Measurements from ENCODE around the gene BFSP1. TPM values are rescaled to one million over a fixed set of nuclear protein-coding genes. Genes with fewer than 3 reads are reported as not detected.

Gene BFSP1
- total RNA-seq, 1 donor, result 2.9 TPM

GRCh38 chr20:17558941-17559304 lies 27.7 kb upstream of the BFSP1 start:
- peaks cover 58% of the 10 kb centered on the region for H3K4me1 ChIP-seq (ENCODE audit: insufficient read depth, low read length)
- H2AFZ ChIP-seq (ENCODE audit: low read length), result no peak overlapping the region
- DNase-seq (ENCODE audit: insufficient read length, low spot score, missing footprints), result no peak
- H3K9me3 ChIP-seq (ENCODE audit: low read depth, low read length), result no peaks in the 10 kb centered on the region
- no peak for TF ChIP-seq CTCF (IDR thresholded peaks at IDR 0.05; ENCODE audit: extremely low read depth, low read depth, low read length)
- no peaks in the 10 kb centered on the region for H4K20me1 ChIP-seq (ENCODE audit: insufficient read depth, low read length)
- H3K27me3 ChIP-seq (ENCODE audit: insufficient read depth, low read length), result no peaks in the 10 kb centered on the region
- peak overlapping the region; percentile 99 for H3K27ac ChIP-seq (ENCODE audit: low read depth, low read length)
- H3K4me3 ChIP-seq (ENCODE audit: insufficient read depth, low read length), result no peak overlapping the region
- no peaks in the 10 kb centered on the region for H3K79me2 ChIP-seq (ENCODE audit: insufficient read depth, low read length)
- H3K36me3 ChIP-seq (ENCODE audit: insufficient read depth, low read length), result no peaks in the 10 kb centered on the region
- peak overlapping the region; percentile 83 for H3K4me2 ChIP-seq (ENCODE audit: insufficient read depth, low read length)

GRCh38 chr20:17558154-17558940 lies 27.2 kb upstream of the BFSP1 start:
- peak overlapping the region; percentile 83 for H3K4me2 ChIP-seq (ENCODE audit: insufficient read depth, low read length)
- peak; percentile 77 for DNase-seq (ENCODE audit: insufficient read length, low spot score, missing footprints)
- H4K20me1 ChIP-seq (ENCODE audit: insufficient read depth, low read length), result no peaks in the 10 kb centered on the region
- peak overlapping the region; percentile 99 for H3K27ac ChIP-seq (ENCODE audit: low read depth, low read length)
- no peak overlapping the region for H2AFZ ChIP-seq (ENCODE audit: low read length)
- H3K79me2 ChIP-seq (ENCODE audit: insufficient read depth, low read length), result no peaks in the 10 kb centered on the region
- H3K4me3 ChIP-seq (ENCODE audit: insufficient read depth, low read length), result peak overlapping the region; percentile 49
- no peak for TF ChIP-seq CTCF (IDR thresholded peaks at IDR 0.05; ENCODE audit: extremely low read depth, low read depth, low read length)
- no peaks in the 10 kb centered on the region for H3K36me3 ChIP-seq (ENCODE audit: insufficient read depth, low read length)
- H3K27me3 ChIP-seq (ENCODE audit: insufficient read depth, low read length), result no peaks in the 10 kb centered on the region
- no peaks in the 10 kb centered on the region for H3K9me3 ChIP-seq (ENCODE audit: low read depth, low read length)
- H3K4me1 ChIP-seq (ENCODE audit: insufficient read depth, low read length), result peaks cover 53% of the 10 kb centered on the region

GRCh38 chr20:17557675-17558006 lies 26.5 kb upstream of the BFSP1 start:
- H3K4me2 ChIP-seq (ENCODE audit: insufficient read depth, low read length), result peak overlapping the region; percentile 83
- H3K4me1 ChIP-seq (ENCODE audit: insufficient read depth, low read length), result peaks cover 48% of the 10 kb centered on the region
- no peaks in the 10 kb centered on the region for H3K27me3 ChIP-seq (ENCODE audit: insufficient read depth, low read length)
- TF ChIP-seq CTCF (IDR thresholded peaks at IDR 0.05; ENCODE audit: extremely low read depth, low read depth, low read length), result no peak
- peak overlapping the region; percentile 99 for H3K27ac ChIP-seq (ENCODE audit: low read depth, low read length)
- no peaks in the 10 kb centered on the region for H4K20me1 ChIP-seq (ENCODE audit: insufficient read depth, low read length)
- H3K9me3 ChIP-seq (ENCODE audit: low read depth, low read length), result no peaks in the 10 kb centered on the region
- DNase-seq (ENCODE audit: insufficient read length, low spot score, missing footprints), result peak; percentile 60
- H2AFZ ChIP-seq (ENCODE audit: low read length), result no peak overlapping the region
- no peaks in the 10 kb centered on the region for H3K79me2 ChIP-seq (ENCODE audit: insufficient read depth, low read length)
- peak overlapping the region; percentile 0 for H3K4me3 ChIP-seq (ENCODE audit: insufficient read depth, low read length)
- H3K36me3 ChIP-seq (ENCODE audit: insufficient read depth, low read length), result no peaks in the 10 kb centered on the region

- Histone ChIP-seq H3K27me3 (ENCODE audit: insufficient read depth, low read length) (no peaks in the 10 kb centered on the region), H3K4me3 (ENCODE audit: insufficient read depth, low read length) (peak overlapping the region; percentile 0), H3K27ac (ENCODE audit: low read depth, low read length) (peak overlapping the region; percentile 99), H3K4me2 (ENCODE audit: insufficient read depth, low read length) (peak overlapping the region; percentile 83), H4K20me1 (ENCODE audit: insufficient read depth, low read length) (no peaks in the 10 kb centered on the region), H3K79me2 (ENCODE audit: insufficient read depth, low read length) (no peaks in the 10 kb centered on the region), H2AFZ (ENCODE audit: low read length) (no peak overlapping the region), H3K9me3 (ENCODE audit: low read depth, low read length) (no peaks in the 10 kb centered on the region), H3K4me1 (ENCODE audit: insufficient read depth, low read length) (peaks cover 45% of the 10 kb centered on the region), H3K36me3 (ENCODE audit: insufficient read depth, low read length) (no peaks in the 10 kb centered on the region)
- DNase-seq (ENCODE audit: insufficient read length, low spot score, missing footprints), result peak; percentile 21
- no peak for TF ChIP-seq CTCF (IDR thresholded peaks at IDR 0.05; ENCODE audit: extremely low read depth, low read depth, low read length)
Measured at GRCh38 chr20:17556837-17557674, 25.9 kb upstream of the BFSP1 start.

Data from osteoblast (primary cell).